AG09309 (cell line): ENCODE results near the gene DHX32.
A peak's percentile ranks its signal among the peaks of the same experiment; 100 is the strongest.

ENCODE experiments used
- DNase-seq: peaks from one replicate; pipeline ENCODE4 v3.0.0-alpha.2; 2010; ENCODE audit warnings: low read depth
- H3K4me3 ChIP-seq: 2 replicates; pipeline ENCODE4 v1.5.1; 2011; ENCODE audit warnings: mild to moderate bottlenecking, low read depth, low read length, moderate library complexity; ENCODE audit not compliant: control insufficient read depth
- CTCF ChIP-seq: IDR thresholded peaks from 2 replicates; pipeline ENCODE4 v1.5.1; 2011; ENCODE audit warnings: mild to moderate bottlenecking, low read depth, low read length, inconsistent platforms; ENCODE audit not compliant: insufficient read depth, control insufficient read depth; ENCODE audit errors: missing control alignments

The DHX32 gene

DNA sequence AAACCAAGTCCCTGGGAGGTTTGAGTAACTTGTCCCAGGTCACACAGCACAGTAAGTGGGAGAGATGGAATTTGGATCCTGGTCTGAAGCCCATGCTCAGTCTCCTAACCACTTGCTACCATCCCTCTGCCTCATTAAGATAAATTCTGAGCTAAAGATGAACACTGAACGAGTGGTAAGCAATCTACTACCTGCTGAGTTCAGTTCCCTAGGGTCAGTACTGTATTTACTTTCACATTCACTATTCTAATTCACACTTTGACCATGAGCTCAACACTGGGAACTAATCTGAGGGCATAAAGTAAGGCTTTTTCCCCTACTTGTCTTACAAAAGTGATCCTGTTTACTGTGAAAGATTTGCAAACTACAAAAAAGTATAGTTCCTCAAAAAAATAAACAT, 60.4 kb downstream of the DHX32 start:
- no peak for TF ChIP-seq CTCF
- no peak for DNase-seq
- H3K4me3 ChIP-seq: no peak overlapping the region

DNA sequence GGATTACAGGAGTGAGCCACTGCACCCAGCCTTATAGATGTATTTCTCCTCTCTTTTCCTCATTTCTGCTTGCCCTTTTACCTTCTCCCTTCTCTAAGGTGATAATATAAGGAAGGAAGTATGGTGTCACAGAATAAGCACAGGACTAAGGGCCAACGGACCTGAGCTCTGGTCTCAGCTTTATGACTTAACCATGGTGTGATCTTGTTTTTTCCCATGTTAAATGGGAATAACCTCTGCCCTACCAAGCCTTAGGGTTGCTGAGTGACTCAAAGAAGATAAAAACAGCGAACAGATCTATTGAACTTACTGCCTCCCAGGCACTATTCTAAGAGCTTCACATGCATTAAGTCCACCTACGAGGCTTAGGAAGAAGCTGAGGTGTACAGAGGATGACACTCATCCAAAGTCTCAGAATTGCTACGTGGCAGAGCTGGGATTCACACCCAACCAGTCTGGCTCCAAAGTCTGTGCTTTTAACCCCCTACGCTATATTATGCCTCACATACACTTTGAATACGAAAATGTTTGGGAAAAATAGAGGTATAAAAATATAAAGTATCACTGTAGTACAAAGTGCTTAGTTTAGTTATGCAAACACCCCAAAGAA, 63.6 kb downstream of the DHX32 start:
- H3K4me3 ChIP-seq: no peak overlapping the region
- TF ChIP-seq CTCF: no peak
- DNase-seq: no peak

GRCh38 chr10:125816548-125816947, 64.5 kb downstream of the DHX32 start:
- no peak for TF ChIP-seq CTCF
- no peak for DNase-seq

DNA sequence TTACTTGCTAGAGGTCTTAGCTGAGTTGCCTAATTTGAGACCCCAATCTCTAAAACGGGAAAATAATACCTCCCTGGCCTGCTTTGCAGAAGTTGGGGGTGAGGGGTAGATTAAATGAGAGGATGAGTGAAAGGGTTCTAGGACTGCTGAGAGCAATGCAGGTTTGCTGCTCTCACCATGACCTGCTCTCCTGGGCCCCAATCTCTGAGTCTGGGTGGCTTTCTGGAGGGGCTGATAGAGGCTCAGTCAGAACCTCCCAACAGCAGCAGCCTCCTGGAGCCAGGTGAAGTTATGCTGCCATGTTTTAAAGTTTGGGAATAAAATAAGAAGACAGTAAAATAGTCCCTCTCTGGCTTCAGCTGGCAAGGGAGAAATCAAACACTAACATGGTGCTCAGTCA, 65.3 kb downstream of the DHX32 start:
- no peak for DNase-seq
- no peak for TF ChIP-seq CTCF
- H3K4me3 ChIP-seq: no peak overlapping the region

More at GRCh38 chr10:125816548-125816947, 64.5 kb downstream of the DHX32 start:
- H3K4me3 ChIP-seq: no peak overlapping the region

DNA sequence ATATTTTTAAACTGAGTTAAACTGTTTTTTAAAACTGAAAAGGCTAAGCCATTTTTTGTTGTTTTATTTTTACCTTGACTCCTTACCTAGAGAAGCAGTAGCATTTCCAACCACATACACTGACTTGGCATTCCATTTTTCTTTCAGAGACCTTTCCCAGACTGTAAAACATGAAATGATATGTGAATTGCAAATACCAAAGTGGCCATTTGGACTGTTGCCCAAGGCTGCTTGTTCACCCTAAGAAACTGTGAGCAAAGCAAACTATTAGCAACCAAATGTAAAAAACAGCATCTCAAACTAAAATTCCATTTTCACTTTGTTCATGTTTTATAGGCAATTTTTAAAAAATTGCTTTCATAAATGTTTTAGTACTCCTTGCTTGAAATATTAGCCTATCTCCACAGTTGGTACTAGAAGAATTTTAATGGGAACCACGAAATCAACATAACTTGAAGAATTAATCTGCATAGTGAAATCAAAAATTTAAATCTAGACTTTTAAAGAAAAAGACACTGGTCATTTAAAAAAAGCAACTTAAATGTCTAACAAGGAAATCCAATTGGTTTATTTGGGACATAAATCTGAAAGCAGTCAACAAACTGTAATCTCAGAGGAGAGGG, 68.9 kb downstream of the DHX32 start:
- DNase-seq: peak; percentile 28
- H3K4me3 ChIP-seq: no peak overlapping the region
- no peak for TF ChIP-seq CTCF

- DNase-seq: peak; percentile 16
- TF ChIP-seq CTCF: no peak
These were observed 69.8 kb downstream of the DHX32 start for GRCh38 chr10:125811251-125811650.

More at GRCh38 chr10:125811251-125811650, 69.8 kb downstream of the DHX32 start:
- no peak overlapping the region for H3K4me3 ChIP-seq
